NAMALWA (cell line): ENCODE data around the gene HERC4.
"Not testable (repeated sequence)": the region's sequence is repeated elsewhere in the genome, so short reads cannot be mapped to it uniquely, and the experiment has no call there.

Source experiments
- DNase-seq: peaks from one replicate; pipeline ENCODE4 v3.0.0-alpha.2; 2015; ENCODE audit warnings: low spot score

The HERC4 gene

DNA sequence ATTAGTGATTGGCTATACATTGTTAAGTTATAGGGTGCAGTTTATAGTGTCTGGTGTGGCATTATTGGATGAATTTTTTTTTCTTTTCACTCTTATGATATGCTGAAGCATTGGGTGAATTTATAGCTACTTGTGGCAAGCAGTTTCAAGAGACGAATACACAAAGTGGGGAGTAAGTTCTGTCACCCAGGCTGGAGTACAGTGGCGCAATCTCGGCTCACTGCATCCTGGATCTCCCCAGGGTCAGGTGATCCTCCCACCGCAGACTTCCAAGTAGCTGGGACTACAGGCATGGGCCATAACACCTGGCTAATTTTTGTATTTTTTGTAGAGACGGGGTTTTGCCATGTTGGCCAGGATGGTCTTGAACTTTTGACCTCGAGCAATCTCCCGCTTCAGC, 196.9 kb downstream of the HERC4 start:
- no peak for DNase-seq

GRCh38 chr10:67877421-67877820, 197.7 kb downstream of the HERC4 start:
- not testable (repeated sequence) for DNase-seq

DNA sequence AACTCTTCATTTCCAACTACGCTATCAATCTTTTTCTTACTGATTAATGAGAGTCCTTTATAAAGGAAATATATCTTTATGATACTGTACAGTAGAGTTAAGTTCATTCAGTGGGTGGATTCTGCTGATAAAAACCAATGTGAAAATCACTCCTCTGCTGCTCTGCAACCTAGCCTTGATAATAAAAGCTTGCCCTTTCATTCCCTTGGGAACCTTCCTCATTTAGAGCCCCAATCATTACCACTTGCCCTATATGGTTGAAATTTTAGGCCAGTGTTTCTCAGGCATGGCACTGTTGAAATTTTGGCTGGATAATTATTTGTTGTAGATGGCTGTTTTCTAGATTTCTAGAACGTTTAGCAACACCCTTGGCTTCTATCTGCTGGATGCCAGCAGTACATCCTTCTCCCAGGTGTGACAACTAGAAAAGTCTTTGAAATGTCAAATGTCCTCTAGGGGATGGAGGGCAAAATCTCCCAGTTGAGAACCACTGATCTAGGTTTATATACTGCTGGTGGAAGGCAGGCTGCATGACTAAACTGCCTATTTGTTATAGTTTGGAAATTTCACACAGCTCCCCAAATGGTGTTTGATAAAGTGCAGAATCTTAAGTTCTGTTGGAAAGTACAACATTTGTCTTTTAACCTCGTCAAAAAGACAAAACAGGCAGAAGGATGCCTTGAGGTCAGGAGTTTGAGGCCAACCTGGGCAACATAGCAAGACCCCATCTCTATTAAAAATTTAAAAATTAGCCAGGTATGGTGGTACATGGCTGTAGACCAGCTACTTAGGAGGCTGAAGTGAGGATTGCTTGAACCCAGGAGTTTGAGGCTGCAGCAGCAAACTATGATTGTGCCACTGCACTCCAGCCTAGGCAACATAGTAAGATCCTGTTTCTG, 199.5 kb downstream of the HERC4 start:
- DNase-seq = no peak
